ENCODE data around the gene PRR13. TPM values are rescaled to one million over a fixed set of nuclear protein-coding genes. Genes with fewer than 3 reads are reported as not detected.

Gene PRR13
- total and polyA plus RNA-seq, 2 of the 13 experiments (the other 11 are each of a cell fraction or from before 2014, with no cell fraction given), result 65.0 to 102 TPM

- TF ChIP-seq ZNF704 (CRISPR knock-in tag; IDR thresholded peaks at IDR 0.05; ENCODE audit: borderline replicate concordance), result no peak
- TF ChIP-seq ZNF713 (CRISPR knock-in tag; IDR thresholded peaks at IDR 0.05), result no peak
- TF ChIP-seq GATAD1 (CRISPR knock-in tag; IDR thresholded peaks at IDR 0.05), result peak; percentile 87
- no peak for TF ChIP-seq E2F2 (CRISPR knock-in tag; IDR thresholded peaks at IDR 0.05; ENCODE audit: borderline replicate concordance)
- peak; percentile 42; the same call in 1 of the 2 replicates for TF ChIP-seq ARID5B (CRISPR knock-in tag; IDR thresholded peaks at IDR 0.05)
- no peak for TF ChIP-seq BORCS8-MEF2B (CRISPR knock-in tag; IDR thresholded peaks at IDR 0.05)
- TF ChIP-seq, protein P1, sequence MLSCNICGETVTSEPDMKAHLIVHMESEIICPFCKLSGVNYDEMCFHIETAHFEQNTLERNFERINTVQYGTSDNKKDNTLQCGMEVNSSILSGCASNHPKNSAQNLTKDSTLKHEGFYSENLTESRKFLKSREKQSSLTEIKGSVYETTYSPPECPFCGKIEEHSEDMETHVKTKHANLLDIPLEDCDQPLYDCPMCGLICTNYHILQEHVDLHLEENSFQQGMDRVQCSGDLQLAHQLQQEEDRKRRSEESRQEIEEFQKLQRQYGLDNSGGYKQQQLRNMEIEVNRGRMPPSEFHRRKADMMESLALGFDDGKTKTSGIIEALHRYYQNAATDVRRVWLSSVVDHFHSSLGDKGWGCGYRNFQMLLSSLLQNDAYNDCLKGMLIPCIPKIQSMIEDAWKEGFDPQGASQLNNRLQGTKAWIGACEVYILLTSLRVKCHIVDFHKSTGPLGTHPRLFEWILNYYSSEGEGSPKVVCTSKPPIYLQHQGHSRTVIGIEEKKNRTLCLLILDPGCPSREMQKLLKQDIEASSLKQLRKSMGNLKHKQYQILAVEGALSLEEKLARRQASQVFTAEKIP (CRISPR knock-in tag; IDR thresholded peaks at IDR 0.05; ENCODE audit: borderline replicate concordance), result no peak
- TF ChIP-seq ZNF205 (CRISPR knock-in tag; IDR thresholded peaks at IDR 0.05), result peak; percentile 71
- TF ChIP-seq ZNF556 (CRISPR knock-in tag; IDR thresholded peaks at IDR 0.05; ENCODE audit: borderline replicate concordance), result no peak
- TF ChIP-seq CENPT (CRISPR knock-in tag; IDR thresholded peaks at IDR 0.05; ENCODE audit: low read depth), result no peak
- peak; percentile 87; the same call in 1 of the 2 replicates for TF ChIP-seq ZNF788 (CRISPR knock-in tag; IDR thresholded peaks at IDR 0.05; ENCODE audit: borderline replicate concordance)
- no peak for TF ChIP-seq SMAD1 (CRISPR knock-in tag; IDR thresholded peaks at IDR 0.05; ENCODE audit: borderline replicate concordance, low read depth)
- TF ChIP-seq RNF2 (conservative IDR thresholded peaks at IDR 0.05; ENCODE audit: low read depth), result 0 out of 2 replicates have a peak, but pooled peaks have one; percentile 19
- TF ChIP-seq THAP9 (CRISPR knock-in tag; IDR thresholded peaks at IDR 0.05; ENCODE audit: borderline replicate concordance), result peak; percentile 90; the same call in 1 of the 2 replicates
- no peak for TF ChIP-seq CERS6 (CRISPR knock-in tag; IDR thresholded peaks at IDR 0.05)
- peak; percentile 38 for TF ChIP-seq SPEN (CRISPR knock-in tag; IDR thresholded peaks at IDR 0.05; ENCODE audit: low read depth)
- TF ChIP-seq MAX (IDR thresholded peaks at IDR 0.05), result peak; percentile 58
Measured at GRCh38 chr12:53451661-53452158, 10.2 kb downstream of the PRR13 start, which contains the start of gene PCBP2 (continued).

Data from HepG2 (cell line).